Stimulated activated CD4-positive, alpha-beta T cell treated with anti-CD3 and anti-CD28 coated beads, Interleukin-12 subunit alpha, Interleukin-12 subunit beta, amount 100 ng/mL, for 48 hours (primary cell): ENCODE results near the gene TMEM239.

ENCODE experiments used
- DNase-seq, 3 donors: peaks; one replicate each; pipeline ENCODE4 v3.0.0-alpha.2; 2020; ENCODE audit warnings: low read depth in 2 of 3, low spot score in 1 of 3

Gene TMEM239

DNA sequence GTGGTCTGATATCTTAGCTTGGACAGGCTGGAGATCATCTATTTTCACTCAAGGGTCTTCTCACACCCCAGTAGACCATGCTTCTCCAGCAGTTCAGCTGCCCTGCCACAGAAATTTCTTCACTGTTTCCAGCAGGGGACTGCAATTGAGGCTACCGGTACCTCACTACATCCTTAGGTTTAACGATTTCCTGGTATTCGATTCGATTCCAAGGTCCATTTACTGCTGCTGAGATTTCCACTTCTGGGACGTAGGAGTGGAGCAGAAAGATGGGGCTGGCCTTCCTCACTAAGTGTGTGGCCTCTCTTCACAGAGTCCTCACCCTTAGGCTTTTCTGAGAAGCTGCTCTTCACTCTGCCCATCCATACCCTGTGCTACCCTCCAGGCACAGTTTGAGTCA, 30.5 kb downstream of the TMEM239 start:
- no peak for DNase-seq

DNA sequence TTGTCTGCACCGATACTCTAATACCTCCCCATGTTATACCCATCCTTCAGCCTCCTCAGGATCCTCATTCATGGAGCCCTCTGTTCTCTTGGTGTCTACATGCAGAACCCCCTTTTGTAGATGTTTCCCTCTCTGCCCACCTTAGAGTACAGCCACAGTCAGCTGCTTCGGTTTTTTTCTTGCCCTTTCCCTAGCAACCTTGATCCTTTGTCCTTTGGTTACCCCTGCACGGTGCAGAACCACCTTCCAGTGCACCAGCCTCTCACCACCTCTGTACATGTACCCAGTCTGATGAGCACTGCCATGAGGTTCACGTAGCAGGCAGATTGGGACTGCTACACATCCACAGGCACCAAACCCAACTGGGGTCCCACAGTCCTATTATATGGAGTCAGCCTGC, 31.6 kb downstream of the TMEM239 start:
- DNase-seq: no peak

DNA sequence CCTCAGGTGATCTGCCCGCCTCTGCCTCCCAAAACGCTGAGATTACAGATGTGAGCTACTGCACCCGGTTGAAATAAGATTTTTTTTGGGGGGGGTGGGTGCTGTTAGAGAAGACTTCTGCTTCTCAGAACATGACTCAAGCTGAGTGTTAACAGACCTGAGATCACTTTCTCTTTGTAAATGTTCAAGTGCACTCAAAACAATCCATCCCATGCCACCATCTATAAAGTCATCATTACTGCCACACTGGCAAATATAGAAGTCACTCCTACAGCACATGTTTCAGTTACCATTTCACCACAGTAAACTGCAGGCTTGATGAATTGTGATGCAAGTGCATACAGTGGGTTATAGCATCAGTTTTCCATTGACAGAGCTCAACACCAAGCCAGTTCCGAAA, 33.4 kb downstream of the TMEM239 start:
- DNase-seq: no peak

DNA sequence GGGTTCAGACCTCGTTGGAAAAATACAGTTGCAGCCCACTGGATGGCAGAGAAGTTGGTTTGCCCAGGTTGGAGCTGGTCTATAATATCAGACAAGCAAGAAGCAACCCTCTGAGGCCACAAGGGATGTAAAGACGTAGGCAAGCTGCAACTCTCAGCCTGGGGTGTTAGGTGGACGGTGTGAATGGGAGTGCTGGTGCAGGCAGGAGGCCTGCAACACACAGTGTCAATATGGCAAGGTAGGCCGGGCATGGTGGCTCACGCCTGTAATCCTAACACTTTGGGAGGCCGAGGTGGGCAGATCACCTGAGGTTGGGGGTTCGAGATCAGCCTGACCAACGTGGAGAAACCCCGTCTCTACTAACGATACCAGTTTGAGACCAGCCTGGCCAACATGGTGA, 34.9 kb downstream of the TMEM239 start:
- DNase-seq: no peak

DNA sequence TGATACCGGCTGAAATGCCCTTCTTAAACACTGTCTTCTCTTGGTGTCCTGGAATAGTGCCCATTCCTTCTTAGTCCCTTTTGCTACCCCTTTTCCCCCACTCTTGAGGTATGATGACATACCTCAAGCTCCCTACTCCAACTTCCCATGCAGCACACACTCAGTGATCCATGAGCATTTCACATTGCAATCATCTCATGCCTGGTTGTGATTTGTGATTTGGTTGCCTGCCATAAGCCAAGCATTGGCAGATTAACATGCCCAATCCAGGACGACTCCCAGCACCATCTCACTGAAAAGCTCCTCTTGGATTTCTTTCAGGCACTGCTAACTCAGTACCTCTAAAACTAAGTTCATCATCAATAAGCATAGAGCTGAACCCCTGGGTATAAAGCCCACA, 42.4 kb downstream of the TMEM239 start:
- DNase-seq: no peak

DNA sequence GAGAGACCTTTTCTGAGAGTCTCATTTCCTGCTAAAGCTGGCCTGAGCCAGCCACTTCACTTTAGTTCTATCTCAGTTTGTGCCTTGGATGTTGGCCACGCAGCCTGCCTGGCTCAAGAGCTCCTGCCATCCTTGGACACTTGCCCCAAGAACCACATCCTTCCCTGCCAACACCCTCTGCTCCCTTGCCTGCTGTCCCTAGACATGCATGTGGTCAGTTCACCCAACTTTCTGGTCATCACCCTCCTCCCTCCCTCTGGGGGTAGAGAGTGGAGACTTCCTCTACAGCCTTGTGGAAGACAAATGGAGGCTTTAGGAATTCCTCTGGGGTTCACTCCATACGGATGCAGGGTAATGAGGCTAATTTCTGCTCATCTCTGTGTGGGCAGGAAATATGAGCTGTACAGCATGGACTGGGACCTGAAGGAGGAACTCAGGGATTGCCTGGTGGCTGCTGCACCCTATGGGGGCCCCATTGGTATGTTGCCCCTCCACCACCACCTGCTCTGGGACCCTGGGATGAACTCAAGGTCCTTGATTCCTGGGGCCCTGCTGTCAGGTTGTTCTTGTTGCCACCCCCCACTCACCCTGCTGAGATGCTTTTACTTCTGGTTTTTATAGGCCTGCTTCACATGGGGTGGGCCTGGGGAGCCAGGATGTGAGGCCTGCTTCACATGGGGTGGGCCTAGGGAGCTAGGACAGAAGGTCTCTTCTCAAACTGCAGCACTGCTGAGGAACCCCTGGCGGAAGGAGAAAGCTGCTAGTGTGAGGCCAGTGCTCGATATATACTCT, 43.4 kb downstream of the TMEM239 start:
- no peak for DNase-seq

DNA sequence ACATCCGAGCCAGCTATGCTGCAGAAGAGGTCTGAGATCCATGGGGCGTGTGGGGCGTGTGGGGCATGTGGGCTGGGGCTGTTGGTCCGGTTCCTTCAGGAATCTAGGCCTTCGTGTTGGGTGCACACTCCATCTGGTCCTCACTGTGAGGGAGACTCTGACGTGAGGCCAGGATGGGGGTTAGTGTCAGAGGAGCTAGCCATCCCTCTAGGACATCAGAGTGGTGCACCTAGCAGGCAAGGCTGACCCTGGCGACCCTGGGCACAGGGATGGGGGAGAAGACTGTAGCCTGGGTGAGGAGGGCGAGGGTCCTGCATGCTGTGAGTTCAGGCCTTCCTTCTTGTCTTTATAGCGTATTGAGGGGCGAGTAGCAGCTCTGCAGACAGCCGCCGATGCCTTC, 48.5 kb downstream of the TMEM239 start:
- no peak for DNase-seq

DNA sequence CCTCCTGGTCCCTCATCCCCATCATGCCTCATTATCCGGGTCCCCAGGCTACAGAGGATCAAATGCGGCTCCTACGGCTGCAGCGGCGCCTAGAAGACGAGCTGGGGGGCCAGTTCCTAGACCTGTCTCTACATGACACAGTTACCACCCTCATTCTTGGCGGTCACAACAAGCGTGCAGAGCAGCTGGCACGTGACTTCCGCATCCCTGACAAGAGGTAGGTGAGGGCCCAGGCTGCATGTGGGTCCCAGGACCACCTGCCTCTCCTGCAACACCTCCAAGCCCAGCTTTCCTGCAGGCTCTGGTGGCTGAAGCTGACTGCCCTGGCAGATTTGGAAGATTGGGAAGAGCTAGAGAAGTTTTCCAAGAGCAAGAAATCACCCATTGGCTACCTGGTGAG, 48.9 kb downstream of the TMEM239 start:
- DNase-seq: no peak

DNA sequence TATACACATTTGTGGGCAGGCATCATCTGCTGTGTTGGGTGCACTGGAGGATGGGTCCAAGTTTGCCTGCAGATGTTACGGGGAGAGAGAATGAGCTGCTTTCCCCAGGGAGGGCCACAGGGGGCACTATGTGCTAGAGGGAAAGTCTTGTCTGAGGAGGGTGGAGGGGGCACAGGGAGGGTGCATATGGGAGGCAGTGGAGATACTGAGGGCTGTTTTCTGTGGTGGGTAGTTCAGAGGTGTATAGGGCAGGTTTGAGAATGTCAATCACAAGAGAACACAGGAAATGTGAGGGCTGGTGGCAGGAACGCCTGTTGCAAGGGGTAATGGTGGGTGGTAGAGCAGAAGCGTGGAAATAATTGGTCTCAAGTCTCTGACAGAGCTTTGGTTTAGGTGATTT, 49.5 kb downstream of the TMEM239 start:
- DNase-seq: peak in 1 of 3 donors; percentile 45

DNA sequence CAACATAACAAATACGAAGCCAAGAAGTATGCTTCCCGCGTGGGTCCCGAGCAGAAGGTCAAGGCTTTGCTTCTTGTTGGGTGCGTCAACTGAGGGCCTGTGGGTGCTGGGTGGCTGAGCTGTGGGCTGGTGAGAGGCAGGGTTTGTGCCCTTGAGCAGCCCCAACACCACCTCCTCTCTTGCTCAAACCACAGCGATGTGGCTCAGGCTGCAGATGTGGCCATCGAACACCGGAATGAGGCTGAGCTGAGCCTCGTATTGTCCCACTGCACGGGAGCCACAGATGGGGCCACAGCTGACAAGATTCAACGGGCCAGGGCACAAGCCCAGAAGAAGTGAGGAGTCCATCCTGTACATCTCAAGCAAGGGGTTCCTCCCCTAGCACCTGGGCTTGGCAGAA, 50.1 kb downstream of the TMEM239 start:
- DNase-seq: no peak

DNA sequence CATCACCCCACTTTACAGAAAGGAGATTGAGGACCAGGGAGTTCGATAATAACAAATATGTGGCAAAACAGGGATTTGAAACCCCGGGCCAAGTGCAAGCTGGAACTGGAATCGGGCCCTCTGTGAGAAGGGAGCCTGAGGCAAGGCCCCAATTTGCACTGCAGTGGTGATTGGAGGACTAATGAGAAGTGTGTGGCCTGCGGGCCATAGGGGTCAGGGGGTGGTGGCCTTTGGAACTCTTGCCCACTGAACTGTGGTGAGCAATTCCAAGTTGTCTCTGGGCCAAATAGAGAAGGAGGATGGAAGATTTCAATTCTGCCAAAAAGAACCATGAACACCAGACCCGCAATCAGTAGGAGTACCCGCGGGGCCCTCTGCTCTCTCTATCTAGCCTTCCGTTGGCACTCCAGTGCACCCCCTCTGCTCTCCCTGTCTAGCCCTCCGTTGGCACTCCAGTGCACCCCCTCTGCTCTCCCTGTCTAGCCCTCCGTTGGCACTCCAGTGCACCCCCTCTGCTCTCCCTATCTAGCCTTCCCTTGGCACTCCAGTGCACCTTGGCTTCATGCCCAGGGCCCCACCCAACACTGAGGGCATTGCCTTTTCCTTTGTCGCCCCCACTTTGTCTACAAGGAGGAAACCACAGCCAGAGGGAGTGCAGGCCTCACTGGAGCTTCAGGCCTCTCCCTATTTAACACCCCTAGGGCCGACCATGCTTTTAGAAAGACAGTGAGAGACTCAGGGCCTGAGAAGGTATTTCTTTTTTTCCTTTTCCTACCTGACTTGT, 51.1 kb downstream of the TMEM239 start:
- DNase-seq: no peak
